ENCODE data around the gene SLC19A3. TPM values are rescaled to one million over a fixed set of nuclear protein-coding genes. Genes with fewer than 3 reads are reported as not detected.
A peak's percentile ranks its signal among the peaks of the same experiment; 100 is the strongest.

SLC19A3 gene
- total and polyA plus RNA-seq, 4 donors = 4.6 to 56.5 (median 19.5) TPM

DNA sequence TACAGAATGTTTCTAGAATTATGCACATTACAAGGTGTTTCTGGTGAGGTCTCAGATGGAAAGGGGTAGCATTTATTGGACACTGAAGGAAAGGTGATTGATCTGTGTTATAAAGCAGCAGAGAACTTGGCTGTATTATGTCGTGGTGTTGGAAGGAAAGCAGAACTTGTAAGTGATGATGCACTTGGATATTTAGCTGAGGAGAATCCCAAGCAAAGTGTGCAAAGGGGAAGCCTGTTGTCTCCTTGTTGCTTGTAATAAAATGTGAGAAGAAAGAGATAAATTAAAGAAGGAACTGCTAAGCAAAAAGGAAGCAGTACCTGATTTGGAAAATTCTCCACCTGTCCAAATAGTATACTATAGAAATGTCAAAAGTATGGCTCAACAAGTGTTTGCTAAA, 63.4 kb downstream of the SLC19A3 start:
- 62 to 65% methylated on average over 1 of the region's 1 CpG for WGBS, 2 donors
- Histone ChIP-seq H3K27me3 (ENCODE audit: control insufficient read depth in 3 of 3, insufficient read depth in 3 of 3, low read length in 2 of 3) (no peaks in the 10 kb centered on the region), H3K36me3 (ENCODE audit: control insufficient read depth in 4 of 4, insufficient read depth in 4 of 4, low read length in 4 of 4) (no peaks in the 10 kb centered on the region), H3K27ac (ENCODE audit: low read depth in 1 of 2, low read length in 1 of 2) (no peak overlapping the region), H3K9me3 (ENCODE audit: control insufficient read depth in 4 of 4, insufficient read depth in 3 of 4, low read length in 3 of 4) (no peaks in the 10 kb centered on the region), H3K4me3 (no peak overlapping the region), H3K9ac (ENCODE audit: insufficient read depth in 1 of 2, low read length in 2 of 2) (no peak overlapping the region), H3K4me1 (ENCODE audit: control insufficient read depth in 5 of 5, insufficient read depth in 5 of 5, low read length in 5 of 5) (no peaks in the 10 kb centered on the region)
- TF ChIP-seq, protein P1, sequence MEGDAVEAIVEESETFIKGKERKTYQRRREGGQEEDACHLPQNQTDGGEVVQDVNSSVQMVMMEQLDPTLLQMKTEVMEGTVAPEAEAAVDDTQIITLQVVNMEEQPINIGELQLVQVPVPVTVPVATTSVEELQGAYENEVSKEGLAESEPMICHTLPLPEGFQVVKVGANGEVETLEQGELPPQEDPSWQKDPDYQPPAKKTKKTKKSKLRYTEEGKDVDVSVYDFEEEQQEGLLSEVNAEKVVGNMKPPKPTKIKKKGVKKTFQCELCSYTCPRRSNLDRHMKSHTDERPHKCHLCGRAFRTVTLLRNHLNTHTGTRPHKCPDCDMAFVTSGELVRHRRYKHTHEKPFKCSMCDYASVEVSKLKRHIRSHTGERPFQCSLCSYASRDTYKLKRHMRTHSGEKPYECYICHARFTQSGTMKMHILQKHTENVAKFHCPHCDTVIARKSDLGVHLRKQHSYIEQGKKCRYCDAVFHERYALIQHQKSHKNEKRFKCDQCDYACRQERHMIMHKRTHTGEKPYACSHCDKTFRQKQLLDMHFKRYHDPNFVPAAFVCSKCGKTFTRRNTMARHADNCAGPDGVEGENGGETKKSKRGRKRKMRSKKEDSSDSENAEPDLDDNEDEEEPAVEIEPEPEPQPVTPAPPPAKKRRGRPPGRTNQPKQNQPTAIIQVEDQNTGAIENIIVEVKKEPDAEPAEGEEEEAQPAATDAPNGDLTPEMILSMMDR (IDR thresholded peaks at IDR 0.05; ENCODE audit: control extremely low read depth, extremely low read depth) = no peak
- no peak for ATAC-seq (ENCODE audit: insufficient read depth, low FRiP score)
- DNase-seq = no peak

DNA sequence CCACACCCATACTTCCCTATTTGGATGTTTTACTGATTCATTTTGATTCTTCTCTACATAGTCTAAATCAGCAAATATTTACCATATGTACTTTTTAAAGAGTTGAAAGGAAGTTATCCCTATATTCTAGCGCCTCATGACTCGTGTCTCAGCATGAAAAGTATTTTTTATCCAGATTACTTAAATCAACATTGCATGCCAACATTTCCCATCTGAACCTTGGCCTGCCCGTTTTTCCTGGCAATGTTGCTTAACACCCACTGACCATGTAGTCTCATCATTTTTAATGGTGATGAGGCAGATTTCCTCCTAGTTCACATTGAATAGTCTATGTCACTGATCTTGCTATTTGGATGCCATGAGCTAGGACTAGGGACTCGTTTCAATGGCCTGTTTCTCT, 64.4 kb downstream of the SLC19A3 start:
- no peak overlapping the region for H3K4me3 ChIP-seq
- WGBS, 2 donors = 24 to 55% methylated on average over 4 of the region's 4 CpGs
- H3K9ac ChIP-seq (ENCODE audit: insufficient read depth in 1 of 2, low read length in 2 of 2) = no peak overlapping the region
- TF ChIP-seq, protein P1 (IDR thresholded peaks at IDR 0.05; ENCODE audit: control extremely low read depth, extremely low read depth) = no peak
- ATAC-seq (ENCODE audit: insufficient read depth, low FRiP score) (peak; percentile 19), DNase-seq (no peak)
- H3K9me3 ChIP-seq (ENCODE audit: control insufficient read depth in 4 of 4, insufficient read depth in 3 of 4, low read length in 3 of 4) = no peaks in the 10 kb centered on the region
- no peak overlapping the region for H3K27ac ChIP-seq (ENCODE audit: low read depth in 1 of 2, low read length in 1 of 2)
- H3K27me3 ChIP-seq (ENCODE audit: control insufficient read depth in 3 of 3, insufficient read depth in 3 of 3, low read length in 2 of 3) = no peaks in the 10 kb centered on the region
- H3K4me1 ChIP-seq (ENCODE audit: control insufficient read depth in 5 of 5, insufficient read depth in 5 of 5, low read length in 5 of 5) = no peaks in the 10 kb centered on the region
- no peaks in the 10 kb centered on the region for H3K36me3 ChIP-seq (ENCODE audit: control insufficient read depth in 4 of 4, insufficient read depth in 4 of 4, low read length in 4 of 4)

DNA sequence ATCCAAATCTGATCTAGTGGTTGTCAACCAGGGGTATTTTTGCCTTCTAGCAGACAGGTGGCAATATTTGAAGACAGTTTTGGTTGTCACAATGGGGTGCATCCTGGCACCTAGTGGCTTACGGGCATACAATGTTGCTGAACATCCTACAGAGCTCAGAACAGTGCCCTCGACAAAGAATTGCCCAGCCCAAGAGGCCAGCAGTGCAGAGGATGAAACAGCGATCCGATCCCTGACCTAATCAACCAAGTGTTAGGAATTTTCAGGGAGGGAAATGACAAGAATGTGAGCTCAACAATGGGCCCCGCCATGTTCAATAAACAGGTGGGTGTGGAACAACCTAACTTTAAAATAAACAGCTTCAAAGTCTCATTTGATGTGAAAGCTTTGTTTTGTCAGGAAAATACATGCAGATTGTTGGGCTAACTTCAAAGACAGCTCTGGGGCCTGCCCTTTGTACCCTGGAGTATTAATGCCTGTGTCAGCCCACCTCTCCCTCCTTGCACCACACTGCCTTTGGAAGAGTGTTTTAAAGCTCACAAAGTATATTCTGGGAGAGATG, 73.8 kb downstream of the SLC19A3 start:
- Histone ChIP-seq H3K4me1 (ENCODE audit: control insufficient read depth in 5 of 5, insufficient read depth in 5 of 5, low read length in 5 of 5) (no peaks in the 10 kb centered on the region), H3K27ac (ENCODE audit: low read depth in 1 of 2, low read length in 1 of 2) (no peak overlapping the region), H3K4me3 (no peak overlapping the region), H3K36me3 (ENCODE audit: control insufficient read depth in 4 of 4, insufficient read depth in 4 of 4, low read length in 4 of 4) (no peaks in the 10 kb centered on the region), H3K27me3 (ENCODE audit: control insufficient read depth in 3 of 3, insufficient read depth in 3 of 3, low read length in 2 of 3) (no peaks in the 10 kb centered on the region), H3K9me3 (ENCODE audit: control insufficient read depth in 4 of 4, insufficient read depth in 3 of 4, low read length in 3 of 4) (no peaks in the 10 kb centered on the region), H3K9ac (ENCODE audit: insufficient read depth in 1 of 2, low read length in 2 of 2) (no peak overlapping the region)
- TF ChIP-seq, protein P1 (IDR thresholded peaks at IDR 0.05; ENCODE audit: control extremely low read depth, extremely low read depth) = no peak
- WGBS, 2 donors = 76 to 90% methylated on average over 5 of the region's 5 CpGs
- DNase-seq (no peak), ATAC-seq (ENCODE audit: insufficient read depth, low FRiP score) (no peak)

DNA sequence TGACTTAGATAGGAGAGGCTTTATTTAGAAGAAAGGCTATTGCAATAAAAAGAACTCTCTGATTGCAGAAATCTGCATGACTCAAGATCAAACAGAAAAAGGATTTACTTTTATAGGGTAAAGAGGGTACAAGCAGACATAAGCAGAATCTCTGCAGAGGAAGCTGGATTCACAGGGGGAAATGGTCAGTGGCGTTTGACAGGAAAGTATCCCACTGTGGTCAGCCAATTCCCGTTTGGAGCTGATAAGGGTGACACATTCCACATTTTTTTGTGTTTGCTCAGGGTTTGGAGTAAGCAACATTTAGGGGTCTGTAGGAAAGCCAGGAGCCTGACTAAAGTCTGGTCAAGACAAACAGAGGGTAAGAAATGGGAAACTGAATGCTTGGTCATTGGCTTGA, 75.2 kb downstream of the SLC19A3 start:
- Histone ChIP-seq H3K27me3 (ENCODE audit: control insufficient read depth in 3 of 3, insufficient read depth in 3 of 3, low read length in 2 of 3) (no peaks in the 10 kb centered on the region), H3K9ac (ENCODE audit: insufficient read depth in 1 of 2, low read length in 2 of 2) (no peak overlapping the region), H3K4me3 (no peak overlapping the region), H3K4me1 (ENCODE audit: control insufficient read depth in 5 of 5, insufficient read depth in 5 of 5, low read length in 5 of 5) (no peaks in the 10 kb centered on the region), H3K36me3 (ENCODE audit: control insufficient read depth in 4 of 4, insufficient read depth in 4 of 4, low read length in 4 of 4) (no peaks in the 10 kb centered on the region), H3K27ac (ENCODE audit: low read depth in 1 of 2, low read length in 1 of 2) (no peak overlapping the region), H3K9me3 (ENCODE audit: control insufficient read depth in 4 of 4, insufficient read depth in 3 of 4, low read length in 3 of 4) (no peaks in the 10 kb centered on the region)
- DNase-seq (no peak), ATAC-seq (ENCODE audit: insufficient read depth, low FRiP score) (no peak)
- TF ChIP-seq, protein P1 (IDR thresholded peaks at IDR 0.05; ENCODE audit: control extremely low read depth, extremely low read depth) = no peak
- WGBS, 2 donors = 29 to 46% methylated on average over 2 of the region's 2 CpGs

Measured in lung (tissue), 12 donors.